Epithelial cell of esophagus (primary cell): ENCODE results near the gene PHLDB3.

Experiments used
- DNase-seq: peaks from one replicate; pipeline ENCODE4 v3.0.0; 2010; ENCODE audit warnings: low read depth
- H3K4me3 ChIP-seq: 2 replicates; pipeline ENCODE4 v1.5.1; 2011; ENCODE audit warnings: mild to moderate bottlenecking, low read length, control low read depth
- TF ChIP-seq, protein P1 (sequence below): IDR thresholded peaks from 2 replicates; pipeline ENCODE4 v1.5.1; 2011; ENCODE audit warnings: low read depth, mild to moderate bottlenecking, low read length, control low read depth, inconsistent platforms; ENCODE audit not compliant: insufficient read depth; ENCODE audit errors: missing control alignments

Gene PHLDB3

DNA sequence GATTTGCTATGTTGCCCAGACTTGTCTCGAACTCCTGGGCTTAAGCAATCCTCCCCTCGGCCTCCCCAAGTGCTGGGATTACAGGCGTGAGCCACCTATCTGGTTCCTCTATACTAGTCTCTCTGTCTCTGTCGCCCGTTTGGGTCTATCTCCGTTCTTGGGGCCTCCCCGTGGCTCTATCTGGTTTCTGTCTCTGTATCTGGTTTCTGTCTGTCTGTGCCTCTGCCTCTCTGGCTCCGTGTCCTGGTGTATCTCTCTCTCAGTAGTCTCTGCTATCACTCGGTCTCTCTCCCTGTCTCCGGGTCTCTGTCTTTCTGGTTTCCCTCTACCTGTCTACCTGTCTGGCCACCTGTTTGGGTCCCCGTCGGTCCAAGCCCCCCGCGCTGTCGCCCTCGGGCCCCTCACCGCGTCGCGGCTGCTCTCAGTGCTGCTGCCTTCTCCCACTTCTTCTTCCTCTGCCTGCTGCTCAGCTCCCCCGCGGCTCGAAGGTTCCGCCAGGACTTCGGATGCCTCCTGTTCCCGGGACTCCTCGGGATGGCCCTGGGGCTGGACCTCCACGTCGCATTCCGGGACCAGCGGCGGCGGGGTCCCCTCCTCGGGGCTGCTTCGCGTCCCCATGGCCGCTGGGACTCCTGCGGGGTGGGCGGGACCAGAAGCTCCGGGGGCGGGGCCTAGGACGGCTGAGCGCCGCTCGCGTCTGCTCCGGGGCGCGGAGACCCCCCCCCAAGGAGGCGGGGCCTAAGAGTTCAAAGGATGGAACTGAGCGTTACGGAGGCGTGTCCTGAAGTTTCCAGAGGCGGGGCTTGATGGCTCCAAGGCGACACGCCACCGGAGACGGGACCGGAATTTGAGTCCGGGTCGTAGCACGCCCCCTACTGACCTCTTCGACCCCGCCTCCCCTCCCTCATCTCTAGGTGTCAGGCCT lies 783 bp downstream of the PHLDB3 start:
- H3K4me3 ChIP-seq = peak overlapping the region; percentile 97
- DNase-seq = peak; percentile 95
- TF ChIP-seq, protein P1, sequence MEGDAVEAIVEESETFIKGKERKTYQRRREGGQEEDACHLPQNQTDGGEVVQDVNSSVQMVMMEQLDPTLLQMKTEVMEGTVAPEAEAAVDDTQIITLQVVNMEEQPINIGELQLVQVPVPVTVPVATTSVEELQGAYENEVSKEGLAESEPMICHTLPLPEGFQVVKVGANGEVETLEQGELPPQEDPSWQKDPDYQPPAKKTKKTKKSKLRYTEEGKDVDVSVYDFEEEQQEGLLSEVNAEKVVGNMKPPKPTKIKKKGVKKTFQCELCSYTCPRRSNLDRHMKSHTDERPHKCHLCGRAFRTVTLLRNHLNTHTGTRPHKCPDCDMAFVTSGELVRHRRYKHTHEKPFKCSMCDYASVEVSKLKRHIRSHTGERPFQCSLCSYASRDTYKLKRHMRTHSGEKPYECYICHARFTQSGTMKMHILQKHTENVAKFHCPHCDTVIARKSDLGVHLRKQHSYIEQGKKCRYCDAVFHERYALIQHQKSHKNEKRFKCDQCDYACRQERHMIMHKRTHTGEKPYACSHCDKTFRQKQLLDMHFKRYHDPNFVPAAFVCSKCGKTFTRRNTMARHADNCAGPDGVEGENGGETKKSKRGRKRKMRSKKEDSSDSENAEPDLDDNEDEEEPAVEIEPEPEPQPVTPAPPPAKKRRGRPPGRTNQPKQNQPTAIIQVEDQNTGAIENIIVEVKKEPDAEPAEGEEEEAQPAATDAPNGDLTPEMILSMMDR = peak; percentile 14

DNA sequence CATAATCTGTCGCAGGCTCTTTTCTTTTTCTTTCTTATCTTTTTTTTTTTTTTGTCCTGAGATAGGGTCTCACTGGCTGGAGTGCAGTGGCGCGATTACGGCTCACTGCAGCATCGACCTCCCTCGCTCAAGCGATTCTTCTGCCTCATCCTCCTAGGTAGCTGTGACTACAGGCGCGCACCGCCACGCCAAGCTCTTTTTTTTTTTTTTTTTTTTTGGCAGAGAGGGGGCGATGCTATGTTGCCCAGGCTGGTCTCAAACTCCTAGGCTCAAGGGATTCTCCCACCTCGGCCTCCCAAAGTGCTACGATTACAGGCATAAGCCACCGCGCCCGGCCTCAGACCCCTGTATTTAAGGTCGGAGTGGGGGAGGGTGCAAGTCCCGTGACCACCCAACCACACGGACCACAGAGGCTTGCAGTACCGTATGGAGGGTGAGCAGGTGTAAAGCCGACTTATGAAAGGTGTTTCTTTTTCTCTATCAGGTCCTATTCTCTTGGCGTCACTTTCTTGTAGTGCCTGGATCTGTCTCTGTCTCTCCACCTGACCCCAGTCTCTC lies 2.0 kb downstream of the PHLDB3 start:
- H3K4me3 ChIP-seq = peak overlapping the region; percentile 97
- no peak for DNase-seq
- TF ChIP-seq, protein P1 = no peak

DNA sequence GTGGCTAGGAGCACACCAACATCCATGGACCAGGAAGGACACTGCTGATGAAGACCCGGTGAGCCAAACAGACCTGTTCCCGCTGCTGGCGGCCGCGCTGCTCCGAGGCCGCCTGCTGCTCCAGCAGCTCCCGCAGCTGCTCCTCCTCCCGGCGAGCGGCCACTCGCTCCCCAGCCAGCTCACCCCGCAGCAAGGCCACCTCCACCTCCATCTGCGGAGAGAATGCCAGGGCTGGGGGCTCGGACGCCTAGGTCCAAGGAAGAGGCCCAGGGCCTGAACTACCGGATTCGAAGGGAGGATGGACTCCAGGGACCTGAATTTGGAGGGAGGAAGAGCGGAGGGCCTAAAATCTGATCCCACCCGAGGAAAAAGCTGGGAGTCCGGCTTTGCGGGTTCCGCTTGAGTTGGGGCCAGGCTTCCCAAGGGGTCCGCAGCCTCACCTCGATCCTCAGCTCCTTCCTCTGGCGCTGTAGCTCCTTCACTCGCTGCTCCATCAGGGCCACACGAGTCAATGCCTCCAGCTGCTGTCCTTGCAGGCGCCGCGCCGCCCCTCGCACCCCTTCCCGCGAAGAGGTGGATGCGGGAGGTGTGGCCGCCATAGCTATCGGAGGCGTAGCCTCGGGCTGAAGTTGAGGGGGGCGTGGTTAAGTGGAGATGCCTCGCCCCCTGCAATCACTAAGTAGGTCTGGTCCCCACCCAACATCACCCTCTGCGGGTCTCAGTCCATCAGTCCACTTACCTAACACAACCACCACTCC lies 2.7 kb downstream of the PHLDB3 start:
- no peak for DNase-seq
- TF ChIP-seq, protein P1 = no peak
- no peak overlapping the region for H3K4me3 ChIP-seq

DNA sequence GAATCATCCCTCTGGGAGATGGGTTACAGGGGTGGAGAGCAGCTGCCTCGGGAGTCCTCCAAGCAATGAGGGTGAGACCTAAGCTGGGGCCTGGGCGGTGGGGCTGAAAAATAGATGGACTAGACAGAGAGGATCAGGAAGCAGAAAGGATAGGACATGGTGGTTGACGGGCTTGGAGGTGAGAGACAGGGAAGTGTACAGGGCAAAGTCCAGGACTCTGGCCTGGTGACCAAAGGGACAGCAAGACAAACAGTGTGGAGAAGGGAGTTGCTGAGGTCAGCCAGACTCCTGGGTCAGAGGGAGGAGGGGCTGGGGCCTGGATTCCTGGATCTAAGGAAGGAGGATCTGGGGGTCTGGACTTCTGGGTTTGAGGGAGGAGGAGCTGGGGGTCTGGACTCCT lies 5.5 kb downstream of the PHLDB3 start:
- no peak overlapping the region for H3K4me3 ChIP-seq
- TF ChIP-seq, protein P1 = no peak
- no peak for DNase-seq

DNA sequence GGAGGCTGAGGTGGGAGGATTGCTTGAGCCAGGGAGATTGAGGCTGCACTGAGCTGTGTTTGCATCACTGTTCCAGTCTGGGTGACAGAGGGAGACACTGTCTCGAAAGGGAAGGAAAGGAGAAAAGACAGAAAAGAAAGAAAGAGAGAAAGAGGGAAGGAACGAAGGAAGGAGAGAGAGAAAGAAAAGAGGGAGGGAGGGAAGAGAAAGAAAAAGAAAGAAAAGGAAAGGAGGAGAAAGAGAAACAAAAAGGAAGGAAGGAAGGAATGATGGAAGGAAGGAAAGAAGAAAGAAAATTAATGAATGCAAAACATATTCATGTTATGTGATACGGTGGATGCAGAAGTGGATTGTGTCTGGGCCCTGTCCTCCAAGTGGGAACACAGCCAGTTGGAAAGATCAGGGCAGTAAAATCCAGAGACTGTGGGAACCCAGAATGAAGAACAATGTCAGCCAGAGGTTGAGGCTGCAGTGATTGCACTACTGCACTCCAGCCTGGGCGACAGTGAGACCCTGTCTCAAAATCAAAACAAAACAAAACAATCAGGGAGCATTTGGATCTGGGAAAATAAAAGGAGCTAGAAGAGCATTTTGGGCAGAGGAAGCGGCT lies 6.2 kb downstream of the PHLDB3 start:
- H3K4me3 ChIP-seq = no peak overlapping the region
- TF ChIP-seq, protein P1 = no peak
- DNase-seq = no peak

GRCh38 chr19:43496960-43497359 lies 7.6 kb downstream of the PHLDB3 start:
- TF ChIP-seq, protein P1 = no peak
- no peak overlapping the region for H3K4me3 ChIP-seq
- no peak for DNase-seq
